HepG2 (cell line): ENCODE data around the gene PLXNB2. TPM values are rescaled to one million over a fixed set of nuclear protein-coding genes. Genes with fewer than 3 reads are reported as not detected.

ENCODE experiments used
- ATAC-seq: fragments of 200-7000 bp; cut with Tn5 transposase; 3 replicates; pipeline ENCODE4 v1.9.1; 2020; ENCODE audit warnings: mild to moderate bottlenecking, moderate library complexity
- BruUV-seq: library from RNA; stranded (reverse); fragments of 400-500 nt; replicated peaks from 2 replicates; lab custom pipeline; 2021; lab: Mats Ljungman, UMichigan
- CTCF ChIA-PET: fragments of 300-600 bp; formaldehyde crosslinking; extraction: SDS; loops from one replicate; lab custom pipeline; 2021; ENCODE audit warnings: low total read pairs, inconsistent platforms, low intra/inter-chr PET ratio; lab: Yijun Ruan, JAX
- POLR2A ChIA-PET: fragments of 350-600 bp; sonication (Branson Sonifier 250); formaldehyde crosslinking; loops from one replicate; lab custom pipeline; 2020; ENCODE audit warnings: antibody characterized with exemption, inconsistent platforms; lab: Yijun Ruan, JAX
- DNase-seq: peaks from one replicate; pipeline ENCODE4 v3.0.0-alpha.2; 2015; ENCODE audit warnings: low spot score
- FAIRE-seq: peaks from 3 replicates; lab custom pipeline; 2011; peaks lifted over from hg19 to GRCh38; lab: Jason Lieb, UNC
- H2AFZ ChIP-seq: one replicate; pipeline ENCODE4 v1.6.1; 2011; ENCODE audit warnings: low read length, inconsistent platforms
- H3K27ac ChIP-seq: fragments of 300-600 bp; 3 replicates; pipeline ENCODE4 v1.8.0; 2011; ENCODE audit warnings: mixed run types, mild to moderate bottlenecking, mixed read lengths, low read length, inconsistent platforms; ENCODE audit not compliant: insufficient read depth; ENCODE audit errors: extremely low read length
- H3K27me3 ChIP-seq, 2 experiments: fragments of 200-600 bp in 1 of 2; 2 replicates in 1 of 2; 3 replicates in 1 of 2; pipeline versions ENCODE4 v1.6.0 to v1.8.0; 2011; ENCODE audit warnings: low read length in 2 of 2, mild to moderate bottlenecking in 2 of 2, moderate library complexity in 2 of 2, inconsistent platforms in 1 of 2; ENCODE audit not compliant: insufficient read depth in 2 of 2, control insufficient read depth in 1 of 2
- H3K36me3 ChIP-seq, 2 experiments: fragments of 200-600 bp in 1 of 2; replicated peaks in 1 of 2; 2 replicates in 1 of 2; 3 replicates in 1 of 2; pipeline versions ENCODE4 v1.5.1 to v1.8.0; 2011; ENCODE audit warnings: low read length in 2 of 2, inconsistent platforms in 1 of 2; ENCODE audit not compliant: insufficient read depth in 2 of 2, control insufficient read depth in 1 of 2
- H3K4me1 ChIP-seq: 2 replicates; pipeline ENCODE4 v1.5.1; 2012; ENCODE audit warnings: low read length, inconsistent platforms; ENCODE audit not compliant: insufficient read depth
- H3K4me2 ChIP-seq: 2 replicates; pipeline ENCODE4 v1.6.0; 2011; ENCODE audit warnings: low read depth, low read length, inconsistent platforms
- H3K4me3 ChIP-seq, 3 experiments: fragments of 200-600 bp in 1 of 3; sonication (generic), shearing (Covaris generic) in 1 of 3; replicated peaks in 1 of 3; 2 replicates each; pipeline ENCODE4 v1.5.1; 2011 to 2016; ENCODE audit warnings: low read length in 3 of 3, inconsistent platforms in 2 of 3, low read depth in 2 of 3, mild to moderate bottlenecking in 2 of 3, control low read depth in 1 of 3, mixed read lengths in 1 of 3; ENCODE audit not compliant: insufficient read depth in 1 of 3
- H3K79me2 ChIP-seq: one replicate; pipeline ENCODE4 v1.6.1; 2011; ENCODE audit warnings: low read length, inconsistent platforms; ENCODE audit not compliant: insufficient read depth
- H3K9ac ChIP-seq: 2 replicates; pipeline ENCODE4 v1.6.0; 2011; ENCODE audit warnings: mild to moderate bottlenecking, low read depth, low read length, inconsistent platforms; ENCODE audit not compliant: insufficient read depth
- H3K9me3 ChIP-seq: 2 replicates; pipeline ENCODE4 v1.5.1; 2012; ENCODE audit warnings: mild to moderate bottlenecking, low read length
- H4K20me1 ChIP-seq: 2 replicates; pipeline ENCODE4 v1.6.0; 2011; ENCODE audit warnings: inconsistent platforms, mild to moderate bottlenecking, low read length, moderate library complexity; ENCODE audit not compliant: insufficient read depth
- CC2D1A ChIP-seq: sonication (generic); formaldehyde crosslinking; IDR thresholded peaks from 2 replicates; pipeline ENCODE4 v1.8.1; 2023; ENCODE audit warnings: mild to moderate bottlenecking, missing genetic modification reagents
- HNRNPLL ChIP-seq: fragments of 200-400 bp; formaldehyde crosslinking; IDR thresholded peaks from 2 replicates; pipeline ENCODE4 v1.6.1; 2017; ENCODE audit warnings: mild to moderate bottlenecking, low read depth, low read length; ENCODE audit not compliant: poor library complexity, severe bottlenecking
- JUN ChIP-seq: sonication (generic); formaldehyde crosslinking; IDR thresholded peaks from 2 replicates; pipeline ENCODE4 v1.4.0; 2020; ENCODE audit warnings: mild to moderate bottlenecking, missing genetic modification reagents
- KLF11 ChIP-seq: IDR thresholded peaks from 2 replicates; pipeline ENCODE4 v1.6.1; 2016; ENCODE audit warnings: missing compliant biosample characterization
- SAP130 ChIP-seq: IDR thresholded peaks from 2 replicates; pipeline ENCODE4 v1.6.1; 2016; ENCODE audit warnings: low read depth
- SNRNP70 ChIP-seq: fragments of 200-400 bp; formaldehyde crosslinking; IDR thresholded peaks from 2 replicates; pipeline ENCODE4 v1.6.1; 2017; ENCODE audit warnings: mild to moderate bottlenecking, low read depth, low read length, moderate library complexity
- TGIF2 ChIP-seq: IDR thresholded peaks from 2 replicates; pipeline ENCODE4 v1.6.1; 2016; ENCODE audit warnings: control low read depth, missing compliant biosample characterization
- ZNF746 ChIP-seq: sonication (generic); formaldehyde crosslinking; IDR thresholded peaks from 2 replicates; pipeline ENCODE4 v1.8.0; 2022; ENCODE audit warnings: mild to moderate bottlenecking, missing genetic modification reagents
- ZNF772 ChIP-seq: sonication (generic); formaldehyde crosslinking; IDR thresholded peaks from 2 replicates; pipeline ENCODE4 v1.5.0; 2020; ENCODE audit warnings: mild to moderate bottlenecking, missing genetic modification reagents
- WGBS: methylation state at CpG from one replicate; pipeline ENCODE4 v1.1.6; 2017; ENCODE audit warnings: low lambda C conversion rate; 5-methylcytosine and 5-hydroxymethylcytosine counted together
- in situ Hi-C: cut with HindIII; loops from 2 replicates; pipeline ENCODE4 v1.10.0; 2017; ENCODE audit warnings: low pct_unique_long_range_greater_than_20kb; ENCODE audit not compliant: extremely low pct_ligation_motif_present
- intact Hi-C: fragments of 100-400 bp; cut with micrococcal nuclease; formaldehyde crosslinking; loops from one replicate; pipeline ENCODE4 v1.10.0; 2022; ENCODE audit not compliant: unreplicated experiment
- polyA plus RNA-seq, 8 experiments: library from polyadenylated mRNA; depleted of rRNA in 3 of 8; stranded (reverse) in 7 of 8; unstranded in 1 of 8; fragments of >200 nt; fragmentation: Illumina TruSeq in 4 of 8; extraction: Trizol in 4 of 8; gene quantifications; 2 replicates each; pipeline versions ENCODE4 v1.2.1 to v1.2.3, GENCODE V29; 2011 to 2016; ENCODE audit warnings: low read depth in 4 of 8, missing spikeins in 1 of 8, mixed read lengths in 1 of 8; ENCODE audit not compliant: insufficient read depth in 1 of 8
- total RNA-seq, 5 experiments: library from RNA; depleted of rRNA; stranded (reverse); fragments of >200 nt; fragmentation: Illumina TruSeq; extraction: Trizol; gene quantifications; 2 replicates each; pipeline ENCODE4 v1.2.3, GENCODE V29; 2016; ENCODE audit warnings: low read depth in 1 of 5
- TF ChIP-seq, protein P1 (sequence below): sonication (generic); formaldehyde crosslinking; IDR thresholded peaks from 2 replicates; pipeline ENCODE4 v1.8.0; 2022; ENCODE audit warnings: mild to moderate bottlenecking, missing genetic modification reagents, moderate library complexity
- TF ChIP-seq, protein P2 (sequence below): IDR thresholded peaks from 2 replicates; pipeline ENCODE4 v1.6.1; 2018; ENCODE audit warnings: missing genetic modification reagents
- TF ChIP-seq, protein P3 (sequence below): sonication (generic); formaldehyde crosslinking; IDR thresholded peaks from 2 replicates; pipeline ENCODE4 v1.4.0; 2020; ENCODE audit warnings: mild to moderate bottlenecking, missing genetic modification reagents
- TF ChIP-seq, protein P4 (sequence below): sonication (generic); formaldehyde crosslinking; IDR thresholded peaks from 2 replicates; pipeline ENCODE4 v1.5.0; 2020; ENCODE audit warnings: mild to moderate bottlenecking, missing genetic modification reagents, moderate library complexity

The PLXNB2 gene
- total and polyA plus RNA-seq, 2 of the 13 experiments (the other 11 are each of a cell fraction or from before 2014, with no cell fraction given): 32.6 to 68.9 TPM

DNA sequence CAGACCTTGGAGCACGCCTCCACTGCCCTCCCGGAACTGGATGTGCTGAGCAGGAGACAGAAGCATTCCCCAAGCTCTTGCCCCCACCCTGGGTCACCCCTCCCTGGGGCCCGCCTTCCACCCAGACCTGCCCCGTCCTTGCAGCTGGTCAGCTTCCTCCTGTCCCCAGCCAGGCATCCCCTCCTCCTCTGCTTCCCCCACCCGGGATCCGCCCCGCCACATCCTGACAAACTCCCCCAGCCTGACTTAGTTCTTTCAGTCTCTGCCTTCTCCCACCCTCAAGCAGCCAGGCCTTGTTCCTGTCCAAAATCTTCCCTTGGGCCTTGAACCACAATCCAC is 1.1 kb upstream of the PLXNB2 start:
- Histone ChIP-seq H3K79me2 (peaks cover 32% of the 10 kb centered on the region), H3K4me1 (peaks cover 74% of the 10 kb centered on the region), H3K27me3 (no peaks in the 10 kb centered on the region), H3K9me3 (no peaks in the 10 kb centered on the region), H3K9ac (peak overlapping the region; percentile 26; the same call in 1 of the 2 replicates), H2AFZ (no peak overlapping the region), H4K20me1 (no peaks in the 10 kb centered on the region), H3K36me3 (peaks cover 0 to 2% of the 10 kb centered on the region in 2 experiments; a peak in 1 of 5 replicates), H3K27ac (peak overlapping the region; percentile 58), H3K4me2 (peak overlapping the region; percentile 81), H3K4me3 (peak overlapping the region in 1 of 3 experiments; percentile 67; a peak in 1 of 6 replicates)
- ATAC-seq (peak; percentile 32), FAIRE-seq (peak; percentile 30), DNase-seq (peak; percentile 59)
- intact Hi-C loops (loop anchor here (1.0 to 2.0 kb wide), 3 partner anchors 11 to 16 kb away; no protein-coding TSS in a partner anchor), in situ Hi-C loops (no loop called here)
- 3% methylated on average over 5 of the region's 7 CpGs for WGBS
- ChIA-PET POLR2A (interaction anchor here (1.1 to 3.8 kb wide), 4 partner anchors 12 to 57 kb away, joined by 3 to 27 read pairs (median 5); partner anchors contain the start of gene HDAC10), CTCF (no interaction called here)
- BruUV-seq: no TSS peak
- TF ChIP-seq KLF11 (CRISPR knock-in tag) (no peak), HNRNPLL (no peak), SNRNP70 (no peak), TGIF2 (CRISPR knock-in tag) (no peak), JUN (no peak), ZNF772 (CRISPR knock-in tag) (no peak), ZNF746 (0 out of 2 replicates have a peak, but pooled peaks have one; percentile 39), CC2D1A (no peak), SAP130 (CRISPR knock-in tag) (peak; percentile 80; the same call in 1 of the 2 replicates)
- TF ChIP-seq, protein P1, sequence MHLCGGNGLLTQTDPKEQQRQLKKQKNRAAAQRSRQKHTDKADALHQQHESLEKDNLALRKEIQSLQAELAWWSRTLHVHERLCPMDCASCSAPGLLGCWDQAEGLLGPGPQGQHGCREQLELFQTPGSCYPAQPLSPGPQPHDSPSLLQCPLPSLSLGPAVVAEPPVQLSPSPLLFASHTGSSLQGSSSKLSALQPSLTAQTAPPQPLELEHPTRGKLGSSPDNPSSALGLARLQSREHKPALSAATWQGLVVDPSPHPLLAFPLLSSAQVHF: no peak
- TF ChIP-seq, protein P2, sequence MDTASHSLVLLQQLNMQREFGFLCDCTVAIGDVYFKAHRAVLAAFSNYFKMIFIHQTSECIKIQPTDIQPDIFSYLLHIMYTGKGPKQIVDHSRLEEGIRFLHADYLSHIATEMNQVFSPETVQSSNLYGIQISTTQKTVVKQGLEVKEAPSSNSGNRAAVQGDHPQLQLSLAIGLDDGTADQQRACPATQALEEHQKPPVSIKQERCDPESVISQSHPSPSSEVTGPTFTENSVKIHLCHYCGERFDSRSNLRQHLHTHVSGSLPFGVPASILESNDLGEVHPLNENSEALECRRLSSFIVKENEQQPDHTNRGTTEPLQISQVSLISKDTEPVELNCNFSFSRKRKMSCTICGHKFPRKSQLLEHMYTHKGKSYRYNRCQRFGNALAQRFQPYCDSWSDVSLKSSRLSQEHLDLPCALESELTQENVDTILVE (CRISPR knock-in tag): no peak
- TF ChIP-seq, protein P3, sequence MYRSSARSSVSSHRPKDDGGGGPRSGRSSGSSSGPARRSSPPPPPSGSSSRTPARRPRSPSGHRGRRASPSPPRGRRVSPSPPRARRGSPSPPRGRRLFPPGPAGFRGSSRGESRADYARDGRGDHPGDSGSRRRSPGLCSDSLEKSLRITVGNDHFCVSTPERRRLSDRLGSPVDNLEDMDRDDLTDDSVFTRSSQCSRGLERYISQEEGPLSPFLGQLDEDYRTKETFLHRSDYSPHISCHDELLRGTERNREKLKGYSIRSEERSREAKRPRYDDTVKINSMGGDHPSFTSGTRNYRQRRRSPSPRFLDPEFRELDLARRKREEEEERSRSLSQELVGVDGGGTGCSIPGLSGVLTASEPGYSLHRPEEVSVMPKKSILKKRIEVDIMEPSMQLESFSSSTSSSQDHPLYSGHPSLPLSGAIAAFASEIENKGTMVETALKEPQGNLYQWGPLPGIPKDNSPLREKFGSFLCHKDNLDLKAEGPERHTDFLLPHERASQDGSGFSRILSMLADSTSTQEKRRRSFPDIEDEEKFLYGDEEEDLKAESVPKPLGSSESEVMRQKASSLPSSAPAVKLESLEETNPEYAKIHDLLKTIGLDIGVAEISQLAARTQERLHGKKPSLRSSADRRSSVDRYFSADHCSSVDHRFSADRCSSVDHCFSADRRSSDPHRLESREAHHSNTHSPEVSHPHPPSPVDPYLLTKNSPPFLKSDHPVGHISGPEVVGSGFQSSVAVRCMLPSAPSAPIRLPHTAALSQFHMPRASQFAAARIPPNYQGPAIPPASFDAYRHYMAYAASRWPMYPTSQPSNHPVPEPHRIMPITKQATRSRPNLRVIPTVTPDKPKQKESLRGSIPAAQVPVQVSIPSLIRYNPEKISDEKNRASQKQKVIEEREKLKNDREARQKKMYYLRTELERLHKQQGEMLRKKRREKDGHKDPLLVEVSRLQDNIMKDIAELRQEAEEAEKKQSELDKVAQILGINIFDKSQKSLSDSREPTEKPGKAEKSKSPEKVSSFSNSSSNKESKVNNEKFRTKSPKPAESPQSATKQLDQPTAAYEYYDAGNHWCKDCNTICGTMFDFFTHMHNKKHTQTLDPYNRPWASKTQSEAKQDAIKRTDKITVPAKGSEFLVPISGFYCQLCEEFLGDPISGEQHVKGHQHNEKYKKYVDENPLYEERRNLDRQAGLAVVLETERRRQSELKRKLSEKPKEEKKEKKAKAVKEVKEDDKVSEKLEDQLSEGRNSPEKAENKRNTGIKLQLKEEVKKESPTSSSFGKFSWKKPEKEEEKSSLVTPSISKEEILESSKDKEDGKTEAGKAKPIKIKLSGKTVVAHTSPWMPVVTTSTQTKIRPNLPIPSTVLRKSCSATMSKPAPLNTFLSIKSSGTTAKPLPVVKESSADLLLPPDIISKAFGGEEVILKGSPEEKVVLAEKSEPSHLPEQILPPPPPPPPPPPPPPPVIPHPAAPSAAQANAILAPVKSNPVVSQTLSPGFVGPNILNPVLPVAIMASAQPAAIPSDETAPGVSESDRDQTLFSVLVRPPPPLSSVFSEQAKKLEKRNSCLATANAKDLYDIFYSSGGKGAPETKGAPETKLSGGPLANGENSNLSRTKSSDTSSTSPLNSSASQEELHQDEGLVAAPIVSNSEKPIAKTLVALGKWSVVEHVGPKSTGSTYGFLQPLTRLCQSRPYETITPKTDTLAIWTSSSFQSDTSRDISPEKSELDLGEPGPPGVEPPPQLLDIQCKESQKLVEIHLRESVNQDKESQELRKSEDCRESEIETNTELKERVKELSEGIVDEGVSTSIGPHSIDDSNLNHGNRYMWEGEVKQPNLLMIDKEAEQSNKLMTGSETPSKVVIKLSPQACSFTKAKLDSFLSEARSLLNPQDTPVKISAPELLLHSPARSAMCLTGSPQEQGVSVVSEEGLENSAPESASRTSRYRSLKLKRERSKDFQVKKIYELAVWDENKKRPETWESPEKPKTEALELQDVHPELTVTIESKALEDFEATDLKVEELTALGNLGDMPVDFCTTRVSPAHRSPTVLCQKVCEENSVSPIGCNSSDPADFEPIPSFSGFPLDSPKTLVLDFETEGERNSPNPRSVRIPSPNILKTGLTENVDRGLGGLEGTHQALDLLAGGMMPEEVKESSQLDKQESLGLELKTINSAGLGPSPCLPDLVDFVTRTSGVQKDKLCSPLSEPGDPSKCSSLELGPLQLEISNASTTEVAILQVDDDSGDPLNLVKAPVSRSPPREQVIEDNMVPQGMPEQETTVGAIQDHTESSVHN (CRISPR knock-in tag): no peak
- TF ChIP-seq, protein P4, sequence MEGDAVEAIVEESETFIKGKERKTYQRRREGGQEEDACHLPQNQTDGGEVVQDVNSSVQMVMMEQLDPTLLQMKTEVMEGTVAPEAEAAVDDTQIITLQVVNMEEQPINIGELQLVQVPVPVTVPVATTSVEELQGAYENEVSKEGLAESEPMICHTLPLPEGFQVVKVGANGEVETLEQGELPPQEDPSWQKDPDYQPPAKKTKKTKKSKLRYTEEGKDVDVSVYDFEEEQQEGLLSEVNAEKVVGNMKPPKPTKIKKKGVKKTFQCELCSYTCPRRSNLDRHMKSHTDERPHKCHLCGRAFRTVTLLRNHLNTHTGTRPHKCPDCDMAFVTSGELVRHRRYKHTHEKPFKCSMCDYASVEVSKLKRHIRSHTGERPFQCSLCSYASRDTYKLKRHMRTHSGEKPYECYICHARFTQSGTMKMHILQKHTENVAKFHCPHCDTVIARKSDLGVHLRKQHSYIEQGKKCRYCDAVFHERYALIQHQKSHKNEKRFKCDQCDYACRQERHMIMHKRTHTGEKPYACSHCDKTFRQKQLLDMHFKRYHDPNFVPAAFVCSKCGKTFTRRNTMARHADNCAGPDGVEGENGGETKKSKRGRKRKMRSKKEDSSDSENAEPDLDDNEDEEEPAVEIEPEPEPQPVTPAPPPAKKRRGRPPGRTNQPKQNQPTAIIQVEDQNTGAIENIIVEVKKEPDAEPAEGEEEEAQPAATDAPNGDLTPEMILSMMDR (CRISPR knock-in tag): 0 out of 2 replicates have a peak, but pooled peaks have one; percentile 4
